IMR-90 (cell line): Measurements from ENCODE around the gene RGL1. TPM values are rescaled to one million over a fixed set of nuclear protein-coding genes. Genes with fewer than 3 reads are reported as not detected.

Experiments
- ATAC-seq: fragments of 200-7000 bp; cut with Tn5 transposase; 2 replicates; pipeline ENCODE4 v1.9.1; 2020; ENCODE audit warnings: low read depth, mild to moderate bottlenecking, moderate library complexity
- BruUV-seq: library from RNA; stranded (reverse); fragments of 400-500 nt; replicated peaks from 2 replicates; lab custom pipeline; 2021; lab: Mats Ljungman, UMichigan
- CTCF ChIA-PET: fragments of 300-600 bp; formaldehyde crosslinking; extraction: SDS; loops from one replicate; lab custom pipeline; 2021; ENCODE audit warnings: antibody characterized with exemption; lab: Yijun Ruan, JAX
- POLR2A ChIA-PET: fragments of 300-600 bp; sonication (Branson Sonifier 250); formaldehyde crosslinking; loops from one replicate; lab custom pipeline; 2022; ENCODE audit warnings: antibody characterized with exemption; ENCODE audit not compliant: unreplicated experiment; lab: Charles Lee
- DNase-seq: peaks from one replicate; pipeline ENCODE4 v3.0.0; 2013
- H2AFZ ChIP-seq: replicated peaks from 2 replicates; pipeline ENCODE3; 2013; ENCODE audit warnings: low read length, mild to moderate bottlenecking; ENCODE audit not compliant: poor library complexity
- H2AK5ac ChIP-seq: 2 replicates; pipeline ENCODE4 v1.6.1; 2013; ENCODE audit warnings: low read depth, low read length, inconsistent platforms
- H2AK9ac ChIP-seq: replicated peaks from 2 replicates; pipeline ENCODE3; 2013; ENCODE audit warnings: mild to moderate bottlenecking, low read depth, low read length, moderate library complexity; ENCODE audit not compliant: poor library complexity
- H2BK120ac ChIP-seq: 2 replicates; pipeline ENCODE4 v1.6.1; 2013; ENCODE audit warnings: low read depth, low read length, inconsistent platforms
- H2BK15ac ChIP-seq: 3 replicates; pipeline ENCODE4 v1.6.1; 2013; ENCODE audit warnings: low read depth, low read length, inconsistent platforms
- H2BK20ac ChIP-seq: 2 replicates; pipeline ENCODE4 v1.6.1; 2013; ENCODE audit warnings: low read depth, mild to moderate bottlenecking, inconsistent platforms, low read length, moderate library complexity
- H2BK5ac ChIP-seq: 2 replicates; pipeline ENCODE4 v1.6.1; 2013; ENCODE audit warnings: mild to moderate bottlenecking, low read depth, low read length, inconsistent platforms; ENCODE audit not compliant: poor library complexity, severe bottlenecking
- H3K14ac ChIP-seq: replicated peaks from 2 replicates; pipeline ENCODE4 v1.6.1; 2013; ENCODE audit warnings: low read depth, low read length, inconsistent platforms
- H3K18ac ChIP-seq: 2 replicates; pipeline ENCODE4 v1.6.1; 2013; ENCODE audit warnings: low read depth, low read length, control low read depth
- H3K23ac ChIP-seq: 2 replicates; pipeline ENCODE4 v1.6.1; 2013; ENCODE audit warnings: low read depth, low read length, inconsistent platforms
- H3K27ac ChIP-seq: 2 replicates; pipeline ENCODE4 v1.5.1; 2013; ENCODE audit warnings: mild to moderate bottlenecking, control low read depth, low read length; ENCODE audit not compliant: insufficient read depth
- H3K27me3 ChIP-seq: 2 replicates; pipeline ENCODE4 v1.6.1; 2013; ENCODE audit warnings: low read length; ENCODE audit not compliant: control insufficient read depth, insufficient read depth
- H3K36me3 ChIP-seq: 2 replicates; pipeline ENCODE4 v1.6.1; 2013; ENCODE audit warnings: low read length, mixed read lengths; ENCODE audit not compliant: control insufficient read depth, insufficient read depth
- H3K4ac ChIP-seq: 2 replicates; pipeline ENCODE4 v1.6.1; 2013; ENCODE audit warnings: low read depth, low read length, inconsistent platforms
- H3K4me1 ChIP-seq: 2 replicates; pipeline ENCODE4 v1.6.1; 2013; ENCODE audit warnings: low read length, mixed read lengths; ENCODE audit not compliant: control insufficient read depth, insufficient read depth
- H3K4me2 ChIP-seq: 2 replicates; pipeline ENCODE4 v1.6.1; 2013; ENCODE audit warnings: low read depth, mild to moderate bottlenecking, control low read depth, low read length, moderate library complexity
- H3K4me3 ChIP-seq: 2 replicates; pipeline ENCODE4 v1.5.1; 2013; ENCODE audit warnings: low read depth, mild to moderate bottlenecking, control low read depth, low read length, moderate library complexity; ENCODE audit not compliant: insufficient read depth
- H3K56ac ChIP-seq: 2 replicates; pipeline ENCODE4 v1.6.1; 2013; ENCODE audit warnings: low read length, inconsistent platforms; ENCODE audit not compliant: insufficient read depth; ENCODE audit errors: extremely low read depth
- H3K79me1 ChIP-seq, 2 experiments: 2 replicates each; pipeline ENCODE4 v1.6.1; 2013; ENCODE audit warnings: low read length in 2 of 2, inconsistent platforms in 1 of 2, low read depth in 1 of 2
- H3K9ac ChIP-seq: 2 replicates; pipeline ENCODE4 v1.6.1; 2013; ENCODE audit warnings: low read depth, low read length, control low read depth
- H3K9me1 ChIP-seq: 2 replicates; pipeline ENCODE4 v1.6.1; 2013; ENCODE audit warnings: low read length, inconsistent platforms; ENCODE audit not compliant: insufficient read depth
- H3K9me3 ChIP-seq: 2 replicates; pipeline ENCODE4 v1.6.1; 2013; ENCODE audit warnings: low read length; ENCODE audit not compliant: control insufficient read depth, insufficient read depth
- H4K20me1 ChIP-seq: 2 replicates; pipeline ENCODE4 v1.6.1; 2013; ENCODE audit warnings: low read length, inconsistent platforms; ENCODE audit not compliant: insufficient read depth
- H4K5ac ChIP-seq: 2 replicates; pipeline ENCODE4 v1.6.1; 2013; ENCODE audit warnings: mild to moderate bottlenecking, low read depth, low read length, control low read depth
- H4K8ac ChIP-seq, 2 experiments: 2 replicates each; pipeline ENCODE4 v1.6.1; 2013; ENCODE audit warnings: low read depth in 2 of 2, low read length in 2 of 2, control low read depth in 1 of 2, inconsistent platforms in 1 of 2
- H4K91ac ChIP-seq: 2 replicates; pipeline ENCODE4 v1.6.1; 2013; ENCODE audit warnings: low read depth, low read length, inconsistent platforms; ENCODE audit not compliant: insufficient read depth
- BHLHE40 ChIP-seq: fragments of 150-350 bp; IDR thresholded peaks from 2 replicates; pipeline ENCODE4 v1.6.1; 2016; ENCODE audit warnings: mild to moderate bottlenecking, low read depth, low read length
- CHD1 ChIP-seq: IDR thresholded peaks from 2 replicates; pipeline ENCODE4 v1.6.1; 2012; ENCODE audit warnings: low read depth, low read length, improper control_type of control experiment
- ELK1 ChIP-seq: fragments of 150-350 bp; IDR thresholded peaks from 2 replicates; pipeline ENCODE4 v1.6.1; 2016; ENCODE audit warnings: low read depth, mild to moderate bottlenecking, low read length, moderate library complexity, borderline replicate concordance
- FOS ChIP-seq: fragments of 150-350 bp; IDR thresholded peaks from 2 replicates; pipeline ENCODE4 v1.6.1; 2016; ENCODE audit warnings: low read depth, low read length
- MAFK ChIP-seq: IDR thresholded peaks from 2 replicates; pipeline ENCODE4 v1.6.1; 2012; ENCODE audit warnings: low read depth, low read length, improper control_type of control experiment
- MXI1 ChIP-seq: IDR thresholded peaks from 2 replicates; pipeline ENCODE4 v1.6.1; 2012; ENCODE audit warnings: low read depth, mild to moderate bottlenecking, low read length, moderate library complexity, borderline replicate concordance
- RAD21 ChIP-seq: IDR thresholded peaks from 2 replicates; pipeline ENCODE4 v1.6.1; 2012; ENCODE audit warnings: low read length, improper control_type of control experiment
- RCOR1 ChIP-seq: IDR thresholded peaks from 2 replicates; pipeline ENCODE4 v1.6.1; 2012; ENCODE audit warnings: mild to moderate bottlenecking, low read length, improper control_type of control experiment; ENCODE audit not compliant: insufficient replicate concordance
- RFX5 ChIP-seq: IDR thresholded peaks from 2 replicates; pipeline ENCODE4 v1.8.0; 2012; ENCODE audit warnings: low read depth, mild to moderate bottlenecking, low read length, moderate library complexity
- USF2 ChIP-seq: fragments of 150-350 bp; IDR thresholded peaks from 2 replicates; pipeline ENCODE4 v1.6.1; 2017; ENCODE audit warnings: mild to moderate bottlenecking, antibody characterized with exemption, low read length, low read depth
- WGBS, 2 experiments: methylation state at CpG; one replicate each; pipeline versions ENCODE4 v1.1.5 to v1.1.7; 2013; ENCODE audit warnings: missing lambda C conversion rate in 2 of 2; ENCODE audit not compliant: insufficient read length in 1 of 2; ENCODE audit errors: extremely low coverage in 2 of 2; 5-methylcytosine and 5-hydroxymethylcytosine counted together
- dilution Hi-C: fragments of 300-500 bp; cut with HindIII; formaldehyde crosslinking; loops from one replicate; pipeline ENCODE4 v1.14.3; 2018; ENCODE audit warnings: low sequenced_read_pairs; ENCODE audit not compliant: unreplicated experiment
- in situ Hi-C: fragments of 300-500 bp; cut with MboI; formaldehyde crosslinking; loops from 3 replicates; pipeline ENCODE4 v1.14.3; 2019; ENCODE audit warnings: low sequenced_read_pairs, inconsistent platforms, mixed read lengths
- intact Hi-C: fragments of 100-400 bp; cut with micrococcal nuclease; formaldehyde crosslinking; loops from 2 replicates; pipeline ENCODE4 v1.10.0; 2022
- polyA plus RNA-seq, 3 experiments: library from polyadenylated mRNA; depleted of rRNA; stranded (reverse); fragments of >200 nt; gene quantifications; 2 replicates each; pipeline ENCODE4 v1.2.3, GENCODE V29; 2012; ENCODE audit warnings: low replicate concordance in 1 of 3
- total RNA-seq: library from RNA; depleted of rRNA; stranded (reverse); fragments of >200 nt; gene quantifications from 2 replicates; pipeline ENCODE4 v1.2.3, GENCODE V29; 2012
- TF ChIP-seq, protein P1 (sequence below): conservative IDR thresholded peaks from 2 replicates; pipeline ENCODE4 v1.5.1; 2012; ENCODE audit warnings: mild to moderate bottlenecking, low read depth, low read length, improper control_type of control experiment

RGL1 gene
- total and polyA plus RNA-seq, 2 of the 4 experiments (the other 2 are of a cell fraction), result 4.7 to 7.5 TPM

- Histone ChIP-seq H2BK5ac (no peak overlapping the region), H3K23ac (no peak overlapping the region), H4K91ac (no peak overlapping the region), H3K9me1 (no peaks in the 10 kb centered on the region), H2BK15ac (no peak overlapping the region), H2AFZ (no peak overlapping the region), H3K79me1 (no peaks in the 10 kb centered on the region), H4K5ac (no peak overlapping the region), H4K8ac (no peak overlapping the region), H2BK120ac (no peak overlapping the region), H2AK5ac (no peak overlapping the region), H3K4me1 (peaks cover 2% of the 10 kb centered on the region; the same call in 1 of the 2 replicates), H4K20me1 (no peaks in the 10 kb centered on the region), H3K14ac (no peak overlapping the region), H3K9me3 (peaks cover 8% of the 10 kb centered on the region; the same call in 1 of the 2 replicates), H3K18ac (no peak overlapping the region), H3K9ac (no peak overlapping the region), H3K4ac (no peak overlapping the region), H3K36me3 (no peaks in the 10 kb centered on the region), H2AK9ac (no peak overlapping the region), H3K56ac (no peak overlapping the region), H3K27me3 (no peaks in the 10 kb centered on the region), H3K27ac (no peak overlapping the region), H3K4me3 (no peak overlapping the region), H3K4me2 (no peak overlapping the region), H2BK20ac (no peak overlapping the region)
- dilution Hi-C loops (no loop called here), in situ Hi-C loops (no loop called here), intact Hi-C loops (no loop called here)
- ChIA-PET CTCF (interaction anchor here (0.6 kb wide), 1 partner anchor 153 kb away, joined by 3 read pairs; no protein-coding TSS in a partner anchor), POLR2A (no interaction called here)
- BruUV-seq, result no TSS peak
- DNase-seq (peak; percentile 39), ATAC-seq (no peak)
- TF ChIP-seq USF2, result no peak
- TF ChIP-seq RCOR1, result no peak
- no peak for TF ChIP-seq ELK1
- TF ChIP-seq BHLHE40, result no peak
- TF ChIP-seq RAD21, result no peak
- TF ChIP-seq MAFK, result no peak
- TF ChIP-seq FOS, result no peak
- TF ChIP-seq, protein P1, sequence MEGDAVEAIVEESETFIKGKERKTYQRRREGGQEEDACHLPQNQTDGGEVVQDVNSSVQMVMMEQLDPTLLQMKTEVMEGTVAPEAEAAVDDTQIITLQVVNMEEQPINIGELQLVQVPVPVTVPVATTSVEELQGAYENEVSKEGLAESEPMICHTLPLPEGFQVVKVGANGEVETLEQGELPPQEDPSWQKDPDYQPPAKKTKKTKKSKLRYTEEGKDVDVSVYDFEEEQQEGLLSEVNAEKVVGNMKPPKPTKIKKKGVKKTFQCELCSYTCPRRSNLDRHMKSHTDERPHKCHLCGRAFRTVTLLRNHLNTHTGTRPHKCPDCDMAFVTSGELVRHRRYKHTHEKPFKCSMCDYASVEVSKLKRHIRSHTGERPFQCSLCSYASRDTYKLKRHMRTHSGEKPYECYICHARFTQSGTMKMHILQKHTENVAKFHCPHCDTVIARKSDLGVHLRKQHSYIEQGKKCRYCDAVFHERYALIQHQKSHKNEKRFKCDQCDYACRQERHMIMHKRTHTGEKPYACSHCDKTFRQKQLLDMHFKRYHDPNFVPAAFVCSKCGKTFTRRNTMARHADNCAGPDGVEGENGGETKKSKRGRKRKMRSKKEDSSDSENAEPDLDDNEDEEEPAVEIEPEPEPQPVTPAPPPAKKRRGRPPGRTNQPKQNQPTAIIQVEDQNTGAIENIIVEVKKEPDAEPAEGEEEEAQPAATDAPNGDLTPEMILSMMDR, result no peak
- TF ChIP-seq RFX5, result no peak
- TF ChIP-seq MXI1, result no peak
- TF ChIP-seq CHD1, result no peak
- WGBS, 2 experiments, result no CpG with 5 or more reads among the region's 1 CpG
Observed at GRCh38 chr1:183761871-183762270, 43.0 kb upstream of the RGL1 start.
